Dendritic cell treated with granulocyte-macrophage colony-stimulating factor and Interleukin-4, amounts not matched to agents 40 ng/mL and 50 ng/mL, for 4 days (primary cell): ENCODE data around the gene CMIP.
A peak's percentile ranks its signal among the peaks of the same experiment; 100 is the strongest.

Experiments
- H3K27ac Mint-ChIP-seq: one replicate; pipeline ENCODE4 v1.8.0; 2022; ENCODE audit warnings: mild to moderate bottlenecking, mixed read lengths
- H3K27me3 Mint-ChIP-seq: one replicate; pipeline ENCODE4 v1.8.0; 2022; ENCODE audit warnings: mild to moderate bottlenecking, mixed read lengths
- H3K36me3 Mint-ChIP-seq: one replicate; pipeline ENCODE4 v1.8.0; 2022; ENCODE audit warnings: low read depth, mixed read lengths
- H3K4me1 Mint-ChIP-seq: one replicate; pipeline ENCODE4 v1.8.0; 2022; ENCODE audit warnings: low read depth, mixed read lengths
- H3K4me3 Mint-ChIP-seq: one replicate; pipeline ENCODE4 v1.8.0; 2022; ENCODE audit warnings: mild to moderate bottlenecking, moderate library complexity, mixed read lengths
- H3K9me3 Mint-ChIP-seq: one replicate; pipeline ENCODE4 v1.8.0; 2022; ENCODE audit warnings: mixed read lengths
- intact Hi-C: fragments of 100-400 bp; cut with micrococcal nuclease; formaldehyde crosslinking; loops from one replicate; pipeline ENCODE4 v1.15.0; 2022

CMIP gene

GRCh38 chr16:81583893-81584631, 139.5 kb downstream of the CMIP start:
- Mint-ChIP-seq H3K4me3 (no peak overlapping the region), H3K27ac (no peak overlapping the region), H3K27me3 (no peaks in the 10 kb centered on the region), H3K36me3 (peaks cover 72% of the 10 kb centered on the region), H3K9me3 (no peaks in the 10 kb centered on the region), H3K4me1 (peaks cover 45% of the 10 kb centered on the region)
- intact Hi-C loops = no loop called here

GRCh38 chr16:81585785-81586184, 141.2 kb downstream of the CMIP start:
- no peak overlapping the region for H3K4me3 Mint-ChIP-seq

GRCh38 chr16:81586417-81586816, 141.8 kb downstream of the CMIP start:
- peaks cover 86% of the 10 kb centered on the region for H3K36me3 Mint-ChIP-seq
- H3K27ac Mint-ChIP-seq = peak overlapping the region; percentile 9
- intact Hi-C loops = no loop called here
- H3K27me3 Mint-ChIP-seq = no peaks in the 10 kb centered on the region
- peaks cover 33% of the 10 kb centered on the region for H3K4me1 Mint-ChIP-seq
- no peak overlapping the region for H3K4me3 Mint-ChIP-seq
- no peaks in the 10 kb centered on the region for H3K9me3 Mint-ChIP-seq

More at GRCh38 chr16:81585785-81586184, 141.2 kb downstream of the CMIP start:
- H3K9me3 Mint-ChIP-seq = no peaks in the 10 kb centered on the region
- H3K27me3 Mint-ChIP-seq = no peaks in the 10 kb centered on the region
- H3K36me3 Mint-ChIP-seq = peaks cover 85% of the 10 kb centered on the region
- intact Hi-C loops = no loop called here
- peaks cover 36% of the 10 kb centered on the region for H3K4me1 Mint-ChIP-seq
- H3K27ac Mint-ChIP-seq = peak overlapping the region; percentile 21

- Mint-ChIP-seq H3K9me3 (no peaks in the 10 kb centered on the region), H3K4me1 (peaks cover 33% of the 10 kb centered on the region), H3K27me3 (no peaks in the 10 kb centered on the region), H3K27ac (peak overlapping the region; percentile 9), H3K36me3 (peaks cover 89% of the 10 kb centered on the region), H3K4me3 (no peak overlapping the region)
- intact Hi-C loops = no loop called here
Measured at GRCh38 chr16:81586977-81587625, 142.5 kb downstream of the CMIP start.

- intact Hi-C loops = no loop called here
- no peak overlapping the region for H3K4me3 Mint-ChIP-seq
- no peak overlapping the region for H3K27ac Mint-ChIP-seq
- no peaks in the 10 kb centered on the region for H3K9me3 Mint-ChIP-seq
- H3K36me3 Mint-ChIP-seq = peaks cover 89% of the 10 kb centered on the region
- peaks cover 29% of the 10 kb centered on the region for H3K4me1 Mint-ChIP-seq
- H3K27me3 Mint-ChIP-seq = no peaks in the 10 kb centered on the region
Measured at GRCh38 chr16:81587626-81588160, 143.1 kb downstream of the CMIP start.

GRCh38 chr16:81588326-81589081, 143.9 kb downstream of the CMIP start:
- no peaks in the 10 kb centered on the region for H3K9me3 Mint-ChIP-seq
- H3K4me1 Mint-ChIP-seq = peaks cover 23% of the 10 kb centered on the region
- peaks cover 83% of the 10 kb centered on the region for H3K36me3 Mint-ChIP-seq
- H3K4me3 Mint-ChIP-seq = no peak overlapping the region
- intact Hi-C loops = no loop called here
- H3K27me3 Mint-ChIP-seq = no peaks in the 10 kb centered on the region
- H3K27ac Mint-ChIP-seq = no peak overlapping the region

- Mint-ChIP-seq H3K27me3 (no peaks in the 10 kb centered on the region), H3K4me1 (peaks cover 24% of the 10 kb centered on the region), H3K9me3 (no peaks in the 10 kb centered on the region), H3K27ac (no peak overlapping the region), H3K36me3 (peaks cover 81% of the 10 kb centered on the region), H3K4me3 (no peak overlapping the region)
- intact Hi-C loops = no loop called here
Measured at GRCh38 chr16:81589975-81590650, 145.5 kb downstream of the CMIP start.

- no peak overlapping the region for H3K4me3 Mint-ChIP-seq
- H3K27ac Mint-ChIP-seq = no peak overlapping the region
- intact Hi-C loops = no loop called here
Measured at GRCh38 chr16:81590714-81591544, 146.3 kb downstream of the CMIP start.

GRCh38 chr16:81591545-81591870, 146.9 kb downstream of the CMIP start:
- Mint-ChIP-seq H3K36me3 (peaks cover 77% of the 10 kb centered on the region), H3K4me3 (no peak overlapping the region), H3K27me3 (no peaks in the 10 kb centered on the region), H3K4me1 (peaks cover 18% of the 10 kb centered on the region), H3K27ac (no peak overlapping the region), H3K9me3 (no peaks in the 10 kb centered on the region)
- intact Hi-C loops = no loop called here

More at GRCh38 chr16:81590714-81591544, 146.3 kb downstream of the CMIP start:
- H3K4me1 Mint-ChIP-seq = peaks cover 21% of the 10 kb centered on the region
- peaks cover 78% of the 10 kb centered on the region for H3K36me3 Mint-ChIP-seq
- no peaks in the 10 kb centered on the region for H3K27me3 Mint-ChIP-seq
- no peaks in the 10 kb centered on the region for H3K9me3 Mint-ChIP-seq

- Mint-ChIP-seq H3K4me3 (no peak overlapping the region), H3K4me1 (peaks cover 21% of the 10 kb centered on the region), H3K9me3 (no peaks in the 10 kb centered on the region), H3K36me3 (peaks cover 68% of the 10 kb centered on the region), H3K27me3 (no peaks in the 10 kb centered on the region), H3K27ac (no peak overlapping the region)
- intact Hi-C loops = no loop called here
Measured at GRCh38 chr16:81592353-81592866, 147.8 kb downstream of the CMIP start.

- Mint-ChIP-seq H3K27me3 (no peaks in the 10 kb centered on the region), H3K9me3 (no peaks in the 10 kb centered on the region), H3K27ac (no peak overlapping the region), H3K4me1 (peaks cover 31% of the 10 kb centered on the region), H3K4me3 (no peak overlapping the region), H3K36me3 (peaks cover 66% of the 10 kb centered on the region)
- intact Hi-C loops = no loop called here
Measured at GRCh38 chr16:81593481-81593880, 148.9 kb downstream of the CMIP start.

GRCh38 chr16:81595629-81596292, 151.2 kb downstream of the CMIP start:
- Mint-ChIP-seq H3K4me3 (no peak overlapping the region), H3K36me3 (peaks cover 59% of the 10 kb centered on the region), H3K27ac (no peak overlapping the region), H3K9me3 (no peaks in the 10 kb centered on the region), H3K4me1 (peaks cover 53% of the 10 kb centered on the region), H3K27me3 (no peaks in the 10 kb centered on the region)
- intact Hi-C loops = no loop called here
